NCI-H146 (cell line): ENCODE measurements around the gene SOBP.

Experiments used
- DNase-seq: peaks from one replicate; lab custom pipeline; 2025; lab: John Stamatoyannopoulos, UW

SOBP gene

DNA sequence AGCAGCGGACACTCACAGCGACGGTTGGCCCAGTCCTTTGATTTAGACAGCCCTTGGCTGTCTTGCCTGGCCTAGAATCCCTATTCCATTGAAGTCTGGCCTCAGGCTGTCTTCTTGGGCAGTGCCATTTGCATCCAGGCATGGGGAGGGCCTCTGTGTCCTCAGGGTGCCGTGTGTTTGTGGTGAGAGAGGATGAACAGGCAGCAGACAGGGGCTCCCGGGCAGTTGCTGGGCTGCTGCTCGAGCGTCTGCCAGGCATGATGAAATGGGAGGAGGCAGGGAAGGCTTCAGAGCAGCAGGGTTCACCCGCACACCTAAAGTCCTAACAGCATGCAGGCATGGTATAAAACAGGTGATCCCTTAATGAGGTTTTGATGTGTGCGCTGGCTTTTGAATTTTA is 126.9 kb downstream of the SOBP start:
- peak; percentile 59 for DNase-seq

- no peak for DNase-seq
These were observed 127.5 kb downstream of the SOBP start for GRCh38 chr6:107617341-107617932.

DNA sequence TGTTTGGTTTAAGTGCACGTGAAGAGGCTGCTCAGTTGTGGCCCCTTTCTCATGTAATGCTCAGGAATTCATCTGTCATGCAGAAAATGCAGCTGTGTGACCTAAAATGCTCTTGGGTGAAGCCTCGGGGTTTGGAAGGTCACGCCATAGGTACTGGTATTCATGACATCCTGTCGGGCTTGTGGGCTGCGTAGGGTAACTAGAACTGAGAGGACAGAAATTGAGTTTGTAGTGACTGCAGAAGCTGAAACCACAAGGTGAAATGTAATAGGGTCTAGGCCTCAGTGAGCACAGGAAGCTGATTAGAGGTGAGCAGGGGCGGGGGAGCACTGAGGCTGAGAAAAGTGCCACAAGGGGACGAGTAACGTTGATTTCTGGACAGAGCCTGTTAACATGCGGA is 128.8 kb downstream of the SOBP start:
- DNase-seq, result no peak

DNA sequence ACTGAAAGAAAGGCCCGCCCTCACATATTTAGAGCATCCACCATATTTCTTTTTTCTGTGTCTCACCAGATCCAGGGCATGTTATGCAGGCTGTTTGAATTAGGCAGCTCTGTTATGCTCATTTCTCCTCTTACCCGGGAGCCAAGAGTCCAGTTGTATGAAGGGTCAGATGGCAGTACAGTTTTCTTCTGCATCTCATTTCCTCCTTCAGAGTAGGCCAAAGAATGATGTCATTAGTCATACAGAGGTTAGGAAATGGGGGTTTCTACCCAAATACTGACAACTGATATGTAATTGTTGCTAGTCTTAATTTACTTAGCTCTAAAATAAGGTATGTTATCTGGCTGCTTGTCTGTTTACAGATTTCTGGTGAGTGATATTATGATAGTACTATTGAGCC is 130.8 kb downstream of the SOBP start:
- peak; percentile 62 for DNase-seq

GRCh38 chr6:107621229-107621937 is 131.5 kb downstream of the SOBP start:
- peak; percentile 92 for DNase-seq

DNA sequence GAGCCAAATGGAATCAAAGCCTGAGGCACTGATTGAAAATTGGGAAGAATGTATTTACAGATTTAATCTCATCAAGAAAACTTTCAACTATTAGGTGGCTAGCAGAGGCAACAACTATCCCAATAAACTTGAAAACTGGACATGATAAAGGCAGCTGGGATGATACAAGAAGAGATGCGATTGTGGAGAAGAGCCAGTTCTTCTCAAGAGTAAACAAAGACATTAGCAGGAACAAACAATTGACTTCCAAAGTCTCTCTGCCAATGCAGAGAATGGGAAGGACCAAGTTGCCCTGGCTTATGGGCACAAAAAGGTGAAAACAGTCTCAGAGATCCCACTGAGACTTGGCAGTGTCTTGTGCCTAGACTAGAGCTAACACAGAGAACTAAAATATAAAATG is 132.4 kb downstream of the SOBP start:
- no peak for DNase-seq

DNA sequence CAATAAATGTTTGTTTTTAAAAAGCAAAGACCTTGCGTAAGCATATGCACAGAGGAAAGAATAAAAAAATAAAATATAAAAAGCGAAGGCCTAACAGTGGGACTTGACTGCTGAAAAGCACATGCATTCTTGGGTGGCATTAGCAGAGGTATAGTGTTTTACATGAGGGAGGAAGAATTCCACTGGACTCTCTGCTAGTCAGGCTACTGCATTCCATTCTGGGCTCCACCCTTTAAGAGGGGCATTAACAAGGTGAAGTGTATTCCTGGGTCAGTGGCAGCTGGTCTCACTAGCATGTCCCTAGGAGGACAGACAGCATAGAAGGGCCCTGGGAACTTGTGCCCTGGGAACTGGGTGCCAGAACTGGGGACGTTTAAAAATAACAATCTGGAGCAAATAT is 134.1 kb downstream of the SOBP start:
- no peak for DNase-seq

GRCh38 chr6:107624541-107624940 is 134.6 kb downstream of the SOBP start:
- no peak for DNase-seq

- peak; percentile 38 for DNase-seq
These were observed 135.3 kb downstream of the SOBP start for GRCh38 chr6:107625264-107625663.

GRCh38 chr6:107626645-107627044 is 136.7 kb downstream of the SOBP start:
- no peak for DNase-seq

DNA sequence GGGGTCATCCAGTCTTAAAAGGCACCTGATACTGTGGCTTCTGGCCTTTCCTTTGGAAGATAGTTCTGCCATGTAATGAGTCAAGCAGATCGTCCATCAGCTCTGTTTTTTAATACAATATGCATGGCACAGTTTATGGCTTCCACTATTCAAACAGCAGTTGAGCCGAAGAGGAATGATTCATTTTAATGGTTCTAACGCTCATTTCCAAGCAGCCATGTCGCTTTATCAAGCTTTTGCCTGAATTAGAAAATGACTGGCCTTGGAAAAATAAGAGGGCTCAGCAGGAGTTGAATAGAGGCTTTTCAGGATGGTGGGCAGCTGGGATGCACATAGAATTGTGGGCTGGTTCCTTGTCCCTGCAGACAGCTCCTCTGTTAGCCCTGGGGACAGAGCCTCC is 138.1 kb downstream of the SOBP start:
- peak; percentile 83 for DNase-seq

DNA sequence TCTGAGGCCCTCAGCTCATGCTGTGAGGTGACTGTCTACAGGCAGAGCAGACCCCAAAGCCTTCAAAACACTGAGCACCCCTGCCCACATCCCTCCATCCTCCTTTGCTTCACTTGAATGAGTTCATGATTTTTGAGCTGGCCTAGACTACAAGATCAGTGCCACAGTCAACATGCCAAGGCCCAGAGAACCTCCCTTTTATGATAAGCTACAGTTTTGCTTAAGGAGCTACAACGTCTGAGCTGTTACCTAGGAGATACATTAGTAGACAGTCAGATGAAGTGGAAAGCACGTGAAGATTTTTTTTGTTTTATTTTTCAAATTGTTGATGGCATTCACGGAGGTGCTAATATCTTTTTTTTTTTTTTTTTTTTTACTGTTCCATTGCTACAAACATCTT is 139.0 kb downstream of the SOBP start:
- no peak for DNase-seq

GRCh38 chr6:107629548-107630129 is 139.7 kb downstream of the SOBP start:
- DNase-seq, result peak; percentile 16

- no peak for DNase-seq
These were observed 140.5 kb downstream of the SOBP start for GRCh38 chr6:107630348-107630977.

DNA sequence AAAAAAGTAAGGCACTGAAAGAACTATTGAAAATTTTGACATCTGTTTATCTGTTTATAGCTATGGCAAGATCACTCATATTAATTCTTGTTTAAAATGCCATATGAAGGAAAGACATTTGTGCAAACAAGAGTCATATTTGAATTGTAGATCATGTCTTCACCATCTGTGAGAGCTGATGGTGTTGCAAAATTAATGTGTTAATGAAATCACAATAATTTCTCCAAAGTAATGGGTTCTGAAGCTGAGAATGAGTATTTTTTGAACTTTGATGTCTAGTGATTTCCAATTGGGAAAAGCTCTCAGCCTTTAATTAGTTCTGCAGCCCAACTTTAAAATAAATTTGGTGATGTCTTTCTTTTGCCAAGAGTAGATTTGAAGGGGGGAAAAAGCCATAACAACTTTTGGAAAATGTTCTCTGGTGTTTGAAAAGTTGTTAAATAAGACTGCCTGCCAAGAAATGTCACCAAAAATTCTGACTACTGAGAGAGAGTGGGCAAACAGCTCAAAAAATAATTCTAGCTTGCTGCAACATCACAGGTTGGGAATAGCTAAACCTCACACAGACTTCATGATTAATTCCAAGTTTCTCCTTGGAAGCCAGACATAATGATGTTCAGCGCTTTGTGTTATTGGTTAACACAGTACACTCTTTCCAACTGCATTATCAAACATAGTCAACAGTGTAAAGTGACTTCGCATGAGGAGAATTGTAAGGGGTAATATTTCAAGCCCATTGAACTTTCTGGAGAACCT is 142.6 kb downstream of the SOBP start:
- no peak for DNase-seq

DNA sequence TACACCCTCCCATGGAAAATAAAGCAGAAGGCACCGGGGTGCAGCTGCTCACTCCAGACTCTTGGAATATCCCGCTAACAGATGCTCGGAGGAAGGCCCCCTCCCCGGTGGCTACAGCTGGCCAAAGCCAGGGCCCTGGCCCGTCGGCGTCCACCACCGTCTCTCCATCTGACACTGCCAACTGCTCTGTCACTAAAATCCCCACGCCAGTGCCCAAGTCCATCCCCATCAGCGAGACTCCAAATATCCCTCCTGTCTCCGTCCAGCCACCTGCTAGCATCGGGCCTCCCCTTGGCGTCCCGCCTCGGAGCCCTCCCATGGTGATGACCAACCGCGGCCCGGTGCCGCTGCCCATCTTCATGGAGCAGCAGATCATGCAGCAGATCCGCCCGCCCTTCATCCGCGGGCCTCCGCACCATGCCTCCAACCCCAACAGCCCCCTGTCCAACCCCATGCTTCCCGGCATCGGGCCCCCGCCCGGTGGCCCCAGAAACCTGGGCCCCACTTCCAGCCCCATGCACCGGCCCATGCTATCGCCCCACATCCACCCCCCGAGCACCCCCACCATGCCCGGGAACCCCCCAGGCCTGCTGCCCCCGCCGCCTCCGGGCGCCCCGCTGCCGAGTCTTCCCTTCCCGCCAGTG is 143.9 kb downstream of the SOBP start:
- no peak for DNase-seq

DNA sequence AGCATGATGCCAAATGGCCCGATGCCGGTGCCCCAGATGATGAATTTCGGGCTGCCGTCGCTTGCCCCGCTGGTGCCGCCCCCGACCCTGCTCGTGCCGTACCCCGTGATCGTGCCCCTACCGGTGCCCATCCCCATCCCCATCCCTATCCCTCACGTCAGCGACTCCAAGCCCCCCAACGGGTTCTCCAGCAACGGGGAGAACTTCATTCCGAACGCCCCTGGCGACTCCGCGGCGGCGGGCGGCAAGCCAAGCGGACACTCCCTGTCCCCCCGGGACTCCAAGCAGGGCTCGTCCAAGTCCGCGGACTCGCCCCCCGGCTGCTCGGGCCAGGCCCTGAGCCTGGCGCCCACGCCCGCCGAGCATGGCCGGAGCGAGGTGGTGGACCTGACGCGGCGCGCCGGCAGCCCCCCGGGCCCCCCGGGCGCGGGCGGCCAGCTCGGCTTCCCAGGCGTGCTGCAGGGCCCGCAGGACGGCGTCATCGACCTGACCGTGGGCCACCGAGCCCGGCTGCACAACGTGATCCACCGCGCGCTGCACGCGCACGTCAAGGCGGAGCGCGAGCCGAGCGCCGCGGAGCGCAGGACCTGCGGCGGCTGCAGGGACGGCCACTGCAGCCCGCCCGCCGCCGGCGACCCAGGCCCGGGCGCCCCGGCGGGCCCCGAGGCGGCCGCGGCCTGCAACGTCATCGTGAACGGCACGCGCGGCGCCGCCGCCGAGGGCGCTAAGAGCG is 144.6 kb downstream of the SOBP start:
- DNase-seq, result no peak

- no peak for DNase-seq
These were observed 145.2 kb downstream of the SOBP start for GRCh38 chr6:107635057-107635515.

- DNase-seq, result no peak
These were observed 146.6 kb downstream of the SOBP start for GRCh38 chr6:107636486-107636885.

GRCh38 chr6:107637316-107638315 is 147.7 kb downstream of the SOBP start:
- no peak for DNase-seq
